ENCODE results near the gene DDX19B. TPM values are rescaled to one million over a fixed set of nuclear protein-coding genes. Genes with fewer than 3 reads are reported as not detected.
"Not testable (repeated sequence)": the region's sequence is repeated elsewhere in the genome, so short reads cannot be mapped to it uniquely, and the experiment has no call there.

The DDX19B gene
- total RNA-seq, 1 donor from 2014 or later = 25.3 TPM

DNA sequence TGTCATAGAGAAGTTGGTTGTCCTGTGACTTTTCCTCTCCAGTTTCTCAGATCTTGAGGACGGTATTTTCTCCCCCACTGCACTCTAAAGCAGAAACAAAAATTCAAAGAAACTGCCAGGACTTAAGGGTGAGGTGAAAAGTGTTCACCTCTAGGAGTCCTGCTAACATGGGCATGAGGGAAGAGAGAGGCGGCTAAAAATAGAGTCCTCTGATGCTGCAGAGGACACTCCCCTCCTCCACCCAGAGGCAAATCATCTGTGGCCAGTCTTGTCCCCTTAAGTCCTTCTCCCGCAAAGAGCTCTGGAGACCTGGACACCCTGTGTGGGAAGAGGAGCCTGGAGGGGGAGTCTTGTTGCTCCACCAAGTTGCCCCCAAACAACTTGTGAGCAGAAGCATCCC, 43.0 kb downstream of the DDX19B start:
- FAIRE-seq = no peak
- no peak for DNase-seq (ENCODE audit: low spot score in 2 of 2)

DNA sequence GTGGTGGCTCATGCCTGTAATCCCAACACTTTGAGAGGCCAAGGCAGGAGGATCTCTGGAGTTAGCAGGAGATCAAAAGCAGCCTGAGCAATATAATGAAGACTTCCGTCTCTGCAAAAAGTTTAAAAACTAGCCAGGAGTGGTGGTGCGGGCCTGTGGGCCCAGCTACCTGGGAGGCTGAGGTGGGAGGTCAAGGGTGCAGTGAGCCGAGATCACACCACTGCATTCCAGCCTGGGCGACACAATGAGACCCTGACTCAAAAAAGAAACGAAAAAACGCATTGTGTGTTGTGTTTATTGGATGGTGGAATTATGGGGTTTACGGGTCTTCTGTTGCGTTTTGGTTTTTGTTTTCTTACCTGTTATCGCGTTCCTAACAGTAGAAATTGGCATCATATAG, 46.9 kb downstream of the DDX19B start:
- FAIRE-seq = no peak
- DNase-seq (ENCODE audit: low spot score in 2 of 2) = no peak

DNA sequence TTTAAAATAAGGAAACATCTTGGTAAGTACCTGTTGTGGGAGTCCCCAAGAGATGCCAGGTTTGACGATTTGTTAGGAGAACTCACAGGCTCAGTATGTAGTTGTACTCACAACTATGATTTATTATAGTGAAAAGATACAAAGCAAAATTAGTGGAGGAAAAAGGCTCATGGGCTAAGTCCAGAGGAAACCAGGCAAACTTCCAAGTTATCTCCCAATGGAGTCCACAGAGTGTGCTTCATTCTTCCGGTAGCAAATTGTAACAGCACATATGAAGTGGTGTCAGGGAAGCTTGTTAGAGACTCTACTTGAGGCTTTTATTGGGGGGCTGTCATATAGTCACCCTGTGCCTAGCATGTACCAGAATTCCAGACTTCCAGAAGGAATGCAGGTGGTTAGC, 50.0 kb downstream of the DDX19B start:
- no peak for DNase-seq (ENCODE audit: low spot score in 2 of 2)
- FAIRE-seq = no peak

DNA sequence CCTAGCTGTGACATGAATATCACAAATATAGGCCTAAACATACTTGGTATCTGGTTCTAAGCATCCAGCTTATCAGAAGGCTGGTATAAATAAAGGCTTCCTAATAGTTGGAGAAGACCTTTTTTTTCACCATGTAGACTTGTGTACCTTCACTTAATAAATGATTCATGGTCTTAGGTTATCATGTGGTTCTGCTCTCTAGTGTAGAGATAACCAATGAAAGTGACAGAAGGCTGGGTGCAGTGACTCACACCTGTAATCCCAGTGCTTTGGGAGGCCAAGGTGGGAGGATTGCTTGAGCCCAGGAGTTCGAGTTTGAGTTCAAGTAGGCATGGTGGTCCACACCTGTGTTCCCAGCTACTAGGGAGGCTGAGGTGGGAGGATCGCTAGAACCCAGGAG, 50.8 kb downstream of the DDX19B start:
- DNase-seq (ENCODE audit: low spot score in 2 of 2) (no peak), FAIRE-seq (no peak)

DNA sequence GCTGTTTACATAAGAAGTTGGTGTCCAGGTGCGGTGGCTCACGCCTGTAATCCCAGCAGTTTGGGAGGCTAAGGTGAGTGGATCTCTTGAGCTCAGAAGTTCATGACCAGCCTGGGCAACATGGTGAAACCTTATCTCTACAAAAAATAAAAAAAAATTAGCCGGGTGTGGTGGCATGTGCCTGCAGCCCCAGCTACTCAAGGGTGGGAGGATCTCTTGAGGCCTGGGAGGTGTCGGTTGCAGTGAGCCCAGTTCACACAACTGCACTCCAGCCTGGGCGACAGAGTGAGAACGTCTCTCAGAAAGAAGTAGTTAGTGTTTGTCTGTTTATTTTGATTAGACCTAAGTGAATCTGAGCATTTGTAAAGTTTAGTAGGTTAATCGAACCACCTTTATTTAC, 60.6 kb downstream of the DDX19B start:
- DNase-seq (ENCODE audit: low spot score in 2 of 2) = no peak
- FAIRE-seq = no peak

DNA sequence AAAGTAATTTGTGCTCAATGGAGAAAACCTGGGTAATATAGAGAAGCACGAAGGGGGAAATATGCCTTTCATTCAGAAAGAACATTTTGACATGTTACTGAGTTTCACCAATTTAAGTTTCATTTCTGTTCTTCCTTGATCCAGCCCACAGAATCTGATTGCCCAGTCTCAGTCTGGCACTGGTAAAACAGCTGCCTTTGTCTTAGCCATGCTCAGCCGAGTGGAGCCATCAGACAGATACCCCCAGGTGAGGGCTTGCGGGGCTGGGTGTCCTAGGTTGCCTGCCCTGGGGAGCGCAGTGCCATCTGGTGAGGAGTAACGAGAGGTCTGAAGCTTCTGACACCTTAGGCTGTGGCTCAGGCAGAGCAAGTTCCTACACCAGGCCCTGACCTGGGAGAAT, 65.4 kb downstream of the DDX19B start:
- FAIRE-seq (no peak), DNase-seq (ENCODE audit: low spot score in 2 of 2) (no peak)

DNA sequence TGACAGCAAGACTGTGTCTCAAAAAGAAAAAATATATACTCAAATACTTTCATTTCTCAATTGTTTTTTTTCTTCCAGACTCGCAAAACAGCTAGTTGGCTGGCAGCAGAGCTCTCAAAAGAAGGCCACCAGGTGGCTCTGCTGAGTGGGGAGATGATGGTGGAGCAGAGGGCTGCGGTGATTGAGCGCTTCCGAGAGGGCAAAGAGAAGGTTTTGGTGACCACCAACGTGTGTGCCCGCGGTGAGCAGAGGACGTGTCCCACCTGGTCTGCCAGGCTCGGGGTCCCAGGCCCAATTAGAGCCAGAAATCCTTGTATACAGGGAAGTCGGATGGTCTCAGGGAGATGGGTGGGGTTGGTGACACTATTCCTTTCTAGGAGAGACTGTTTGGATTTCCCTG, 71.2 kb downstream of the DDX19B start:
- DNase-seq (ENCODE audit: low spot score in 2 of 2); FAIRE-seq: not testable (repeated sequence)

DNA sequence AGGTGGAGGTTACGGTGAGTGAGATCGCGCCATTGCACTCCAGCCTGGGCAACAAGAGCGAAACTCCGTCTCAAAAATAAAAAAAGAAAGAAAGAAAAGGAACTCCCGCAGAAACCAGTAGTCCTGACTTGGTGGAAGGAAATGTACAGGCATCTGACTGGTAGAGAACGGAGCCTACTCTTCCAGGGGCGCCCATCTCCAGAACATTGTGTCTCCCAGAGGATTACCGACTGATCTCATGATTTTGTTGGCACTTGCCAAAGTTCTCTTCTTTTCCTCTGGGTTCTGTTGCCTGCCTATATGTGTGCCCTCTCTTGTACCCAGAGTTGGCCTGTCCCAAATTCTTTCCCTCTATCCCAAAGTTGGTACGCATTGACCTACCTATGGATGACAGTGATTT, 71.9 kb downstream of the DDX19B start:
- FAIRE-seq = no peak
- no peak for DNase-seq (ENCODE audit: low spot score in 2 of 2)

DNA sequence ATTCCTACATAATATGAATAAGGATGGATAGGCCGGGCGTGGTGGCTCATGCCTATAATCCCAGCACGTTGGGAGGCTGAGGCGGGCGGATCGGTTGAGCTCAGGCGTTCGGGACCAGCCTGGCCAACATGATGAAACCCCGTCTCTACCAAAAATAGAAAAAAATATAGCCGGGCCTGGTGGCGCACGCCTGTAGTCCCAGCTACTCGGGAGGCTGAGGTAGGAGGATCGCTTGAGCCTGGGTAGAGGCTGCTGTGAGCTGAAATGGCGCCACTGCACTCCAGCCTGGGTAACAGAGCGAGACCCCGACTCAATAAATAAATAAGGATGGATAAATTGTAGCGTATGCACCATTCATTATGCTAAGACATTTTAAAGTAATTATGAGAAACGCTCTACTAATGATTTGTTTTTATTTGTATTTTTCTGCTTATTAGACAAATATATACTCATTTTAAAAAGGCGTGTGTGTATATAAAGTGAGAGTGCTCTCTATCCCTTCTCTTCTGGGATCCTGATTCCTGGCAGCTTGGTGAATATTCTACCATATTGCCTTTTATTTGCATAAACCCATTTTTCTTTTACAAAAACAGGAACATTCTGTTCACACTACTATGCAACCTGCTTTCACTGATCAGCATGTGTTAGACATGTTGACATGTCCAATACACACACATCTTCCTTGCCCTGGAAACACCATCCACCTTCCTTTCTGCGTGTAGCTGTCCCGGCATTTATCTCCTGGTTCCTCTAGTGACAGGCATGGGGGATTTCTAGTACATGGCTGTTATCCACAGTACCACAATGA, 74.1 kb downstream of the DDX19B start:
- DNase-seq (ENCODE audit: low spot score in 2 of 2) (no peak), FAIRE-seq (no peak)

DNA sequence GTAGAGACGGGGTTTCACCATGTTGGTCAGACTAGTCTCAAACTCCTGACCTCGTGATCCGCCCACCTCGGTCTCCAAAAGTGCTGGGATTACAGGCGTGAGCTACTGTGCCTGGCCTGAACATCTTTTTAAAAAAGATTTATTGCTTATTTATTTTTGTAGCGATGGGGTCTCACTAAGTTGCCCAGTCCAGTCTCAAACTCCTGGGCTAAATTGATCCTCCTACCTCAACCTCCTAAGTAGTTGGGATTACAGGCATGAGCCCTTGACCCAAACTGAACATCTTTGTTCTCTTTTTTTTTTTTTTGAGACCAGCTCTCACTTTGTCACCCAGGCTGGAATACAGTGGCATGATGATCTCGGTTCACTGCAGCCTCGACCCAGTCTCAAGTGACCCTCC, 75.2 kb downstream of the DDX19B start:
- FAIRE-seq = no peak

DNA sequence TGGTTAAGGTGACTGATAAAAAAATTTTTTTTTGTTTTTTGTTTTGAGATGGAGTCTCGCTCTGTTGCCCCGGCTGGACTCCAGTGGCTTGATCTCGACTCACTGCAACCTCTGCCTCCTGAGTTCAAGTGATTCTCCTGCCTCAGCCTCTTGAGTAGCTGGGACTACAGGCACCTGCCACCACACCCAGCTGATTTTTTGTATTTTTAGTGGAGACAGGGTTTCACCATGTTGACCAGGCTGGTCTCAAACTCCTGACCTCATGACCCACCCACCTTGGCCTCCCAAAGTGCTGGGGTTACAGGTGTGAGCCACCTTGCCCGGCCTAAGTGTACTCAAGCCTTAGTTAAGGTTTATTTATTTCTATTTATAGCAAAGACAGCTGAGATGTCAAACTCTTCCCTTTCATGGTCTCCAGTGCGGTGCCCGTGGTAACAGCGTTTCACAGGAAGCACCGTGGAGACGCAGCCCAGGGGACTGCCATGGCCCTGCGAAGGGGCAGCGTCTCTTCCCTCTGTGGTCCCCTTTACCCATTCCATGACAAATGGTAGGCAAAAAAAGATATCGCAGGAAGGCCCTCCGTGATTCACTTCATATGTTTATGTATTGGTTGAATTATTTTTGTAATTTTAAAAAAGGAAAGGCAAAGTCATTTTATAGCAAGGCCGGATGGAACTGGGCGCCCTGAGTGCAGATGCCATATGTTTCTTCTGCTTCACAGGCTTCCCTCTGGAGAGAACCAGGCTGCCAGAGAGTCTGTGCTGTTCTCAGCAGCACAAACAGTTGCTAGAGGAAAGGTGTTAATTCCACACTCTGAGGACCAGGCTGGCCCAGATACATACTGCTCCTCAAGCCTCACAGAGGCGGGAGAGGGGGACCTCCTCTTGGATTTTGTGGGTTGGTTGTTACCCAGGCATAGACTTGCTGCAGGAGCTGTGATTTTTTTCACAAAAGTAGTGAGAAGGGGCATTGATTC, 76.9 kb downstream of the DDX19B start:
- no peak for FAIRE-seq
- no peak for DNase-seq (ENCODE audit: low spot score in 2 of 2)

More for the DNA sequence above, 75.2 kb downstream of the DDX19B start:
- no peak for DNase-seq (ENCODE audit: low spot score in 2 of 2)

DNA sequence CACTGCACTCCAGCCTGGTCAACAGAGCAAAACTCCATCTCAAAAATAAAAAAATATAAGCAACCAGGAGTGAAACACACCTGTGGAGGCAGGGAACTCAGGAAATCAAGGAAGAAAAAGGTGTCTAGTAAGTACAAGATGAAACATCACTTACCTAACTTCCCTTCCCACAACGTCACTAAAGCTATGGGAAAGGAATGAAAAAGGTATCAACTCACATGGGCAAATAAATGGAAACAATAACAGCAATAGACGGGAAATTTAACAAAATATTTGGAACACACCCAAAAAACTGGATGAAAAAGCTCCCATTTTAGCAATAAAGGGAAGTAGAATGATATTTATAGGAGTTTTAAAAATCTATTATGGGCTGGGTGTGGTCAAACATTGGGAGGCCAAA, 78.8 kb downstream of the DDX19B start:
- DNase-seq (ENCODE audit: low spot score in 2 of 2) (no peak), FAIRE-seq (no peak)

DNA sequence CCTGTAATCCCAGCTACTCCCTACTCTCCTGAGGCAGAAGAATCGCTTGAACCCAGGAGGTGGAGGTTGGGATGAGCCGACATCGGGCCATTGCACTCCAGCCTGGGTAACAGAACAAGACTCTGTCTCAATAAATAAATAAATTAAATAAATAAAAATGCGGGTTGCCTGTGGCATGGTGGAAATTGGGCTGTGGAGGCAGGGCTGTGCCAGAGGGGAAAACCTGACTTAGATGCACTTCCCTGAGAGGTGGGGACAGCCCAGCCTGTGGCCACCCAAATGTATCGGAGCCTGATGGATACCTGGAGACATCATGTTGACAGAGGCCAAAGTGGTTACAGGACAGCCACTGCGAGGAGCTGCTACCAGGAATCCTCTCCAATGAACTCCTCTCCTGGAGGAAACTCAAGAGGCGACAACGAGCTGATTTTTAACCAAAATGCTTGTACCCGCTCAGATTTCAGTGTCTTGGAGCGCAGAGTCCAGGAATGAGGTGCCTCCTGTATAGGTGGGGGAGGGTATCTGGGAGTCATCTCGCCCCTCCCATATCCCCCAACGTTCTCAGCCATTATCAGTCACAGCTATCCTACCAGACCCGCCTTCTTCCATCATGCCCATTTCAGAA, 80.0 kb downstream of the DDX19B start:
- DNase-seq (ENCODE audit: low spot score in 2 of 2) (no peak), FAIRE-seq (no peak)

DNA sequence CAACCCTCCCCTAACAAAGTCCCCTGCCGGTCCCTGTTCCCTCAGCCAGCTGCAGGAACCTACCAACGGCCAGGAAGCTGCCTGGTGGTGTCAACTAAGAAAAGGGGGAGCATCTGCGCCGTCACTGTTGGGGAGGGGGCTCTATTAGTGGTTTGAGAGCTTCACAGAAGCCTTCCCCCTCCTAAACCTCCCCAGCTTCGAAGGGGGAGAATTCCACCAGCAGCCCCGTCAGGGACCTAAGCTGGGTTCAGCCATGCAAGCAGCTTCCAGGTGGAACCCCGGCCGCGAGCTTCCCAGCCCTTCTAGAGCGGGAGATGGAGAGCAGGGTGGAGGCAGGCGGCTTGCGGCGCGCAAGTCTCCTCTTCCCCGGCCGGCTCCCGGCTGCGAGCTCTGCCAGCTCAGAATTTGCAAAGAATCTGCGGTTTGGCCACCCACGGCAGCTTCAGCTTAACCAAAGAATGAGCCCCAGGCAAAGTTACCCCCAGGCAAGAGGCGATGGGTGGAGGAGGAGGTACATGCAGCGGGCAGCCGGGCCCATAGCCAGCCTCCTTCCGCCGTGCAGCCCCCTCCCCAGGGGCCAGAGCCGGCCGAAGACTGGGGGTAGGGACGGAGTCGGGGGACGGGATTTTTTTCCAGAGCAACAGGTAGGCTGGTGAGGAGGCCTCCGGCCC, 81.4 kb downstream of the DDX19B start:
- DNase-seq (ENCODE audit: low spot score in 2 of 2) (no peak), FAIRE-seq (no peak)

DNA sequence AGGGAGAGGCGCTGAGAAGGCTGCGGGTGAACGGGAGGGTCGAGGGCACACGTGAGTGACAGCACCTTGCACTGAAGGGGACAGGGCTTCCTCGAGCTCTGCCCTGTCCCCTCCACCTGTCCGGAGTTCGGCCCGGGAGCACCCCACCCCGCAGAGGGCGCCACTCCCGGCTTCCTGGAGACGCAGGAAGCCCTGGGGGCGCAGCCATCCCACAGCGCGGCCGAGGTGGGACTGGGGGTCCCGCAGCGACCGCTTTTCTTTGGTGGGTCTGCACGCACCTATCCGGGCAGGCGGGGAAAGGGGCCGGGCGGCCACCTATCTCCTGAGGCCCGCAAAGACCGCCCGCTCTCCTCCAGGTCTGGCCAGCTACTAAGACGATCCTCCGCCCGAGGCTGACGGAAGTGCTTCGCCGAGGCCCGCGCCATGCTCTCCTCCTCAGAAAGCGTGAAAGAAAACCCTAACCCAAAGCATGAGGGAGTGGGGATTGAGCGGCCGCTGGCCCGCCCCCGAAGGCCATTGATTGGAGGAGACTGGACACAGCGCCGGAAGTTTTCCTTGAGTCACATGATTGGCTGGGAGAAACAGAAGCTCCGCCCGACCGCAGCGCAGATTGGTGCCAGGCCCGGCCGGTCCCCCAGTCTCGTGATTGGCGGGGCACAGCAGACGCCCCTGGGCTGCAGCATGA, 82.1 kb downstream of the DDX19B start:
- DNase-seq (ENCODE audit: low spot score in 2 of 2) (peak; percentile 92 to 95), FAIRE-seq (peak; percentile 92)

DNA sequence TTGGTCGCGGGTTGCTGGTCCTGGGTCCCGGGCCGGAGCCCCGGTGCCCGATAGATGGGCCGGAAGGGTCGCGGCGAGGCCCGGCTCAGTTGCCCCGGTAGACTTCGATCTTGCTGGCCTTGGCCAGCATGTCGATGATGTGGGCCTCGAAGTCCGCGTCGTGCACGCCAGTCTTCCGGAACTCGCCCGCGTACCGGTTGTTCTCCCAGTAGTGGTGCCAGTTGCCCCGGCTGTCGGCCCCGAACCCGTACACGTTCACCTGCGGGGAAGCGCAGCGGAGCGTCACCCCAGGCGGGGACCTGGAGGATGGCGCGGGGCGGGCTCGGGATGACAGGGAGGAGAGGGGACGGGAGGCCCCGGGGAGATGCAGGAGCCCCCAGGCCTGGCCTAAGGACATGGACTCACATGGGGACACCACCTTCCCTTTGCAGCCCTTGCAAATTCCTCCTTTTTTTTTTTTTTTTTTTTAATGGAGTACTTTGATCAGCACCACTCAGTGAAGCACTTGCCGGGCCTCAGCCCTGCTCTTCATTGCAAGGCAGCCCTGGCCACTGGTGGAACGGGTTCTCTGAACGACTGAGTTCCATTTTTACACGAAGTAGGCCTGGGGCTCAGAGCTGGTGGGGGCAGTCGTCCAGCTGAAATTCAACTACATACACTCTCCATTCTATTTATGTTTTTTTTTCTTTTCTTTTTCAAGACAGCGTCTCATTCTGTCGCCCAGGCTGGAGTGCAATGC, 82.8 kb downstream of the DDX19B start:
- no peak for DNase-seq (ENCODE audit: low spot score in 2 of 2)
- no peak for FAIRE-seq

DNA sequence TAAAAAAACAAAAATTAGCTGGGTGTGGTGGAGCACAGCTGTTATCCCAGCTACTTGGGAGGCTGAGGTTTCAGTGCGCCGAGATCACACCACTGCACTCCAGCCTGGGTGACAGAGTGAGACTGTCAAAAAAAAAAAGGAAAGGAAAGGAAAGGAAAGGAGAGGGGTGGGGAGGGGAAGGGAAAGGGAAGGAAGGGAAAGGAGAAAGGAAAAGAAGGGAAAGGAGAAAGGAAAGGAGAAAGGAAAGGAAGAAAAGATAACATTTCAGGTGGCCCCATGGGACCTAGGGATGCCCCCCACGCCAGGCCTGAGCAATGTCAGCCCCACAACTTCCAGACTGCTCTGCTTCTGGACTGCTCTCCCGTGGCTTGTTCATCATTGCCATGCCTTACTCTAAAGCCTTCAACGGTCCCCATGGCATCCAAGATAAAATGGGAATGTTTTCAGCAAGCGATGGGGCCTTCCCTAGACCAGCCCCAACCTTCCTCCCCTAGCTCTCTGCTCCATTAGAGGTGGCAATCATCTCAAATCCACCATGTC, 84.5 kb downstream of the DDX19B start:
- FAIRE-seq = no peak
- DNase-seq (ENCODE audit: low spot score in 2 of 2) = no peak

Measured in frontal cortex (tissue), 4 donors.